Neural progenitor cell (in vitro differentiated cells): ENCODE measurements around the gene PEF1. TPM values are rescaled to one million over a fixed set of nuclear protein-coding genes. Genes with fewer than 3 reads are reported as not detected.

ENCODE experiments used
- DNase-seq: peaks from one replicate; pipeline ENCODE4 v3.0.0-alpha.2; 2016; ENCODE audit warnings: low spot score
- H2AFZ ChIP-seq: fragments of 200-600 bp; sonication (generic); replicated peaks from 2 replicates; pipeline ENCODE4 v1.6.1; 2016; ENCODE audit warnings: antibody characterized with exemption
- H3F3A ChIP-seq: fragments of 200-600 bp; sonication (generic); 2 replicates; pipeline ENCODE4 v1.6.1; 2016; ENCODE audit warnings: antibody characterized with exemption, low read depth
- H3K27ac ChIP-seq: fragments of 200-600 bp; sonication (generic); 2 replicates; pipeline ENCODE4 v1.5.1; 2016; ENCODE audit warnings: mild to moderate bottlenecking
- H3K27me3 ChIP-seq: fragments of 200-600 bp; sonication (generic); 2 replicates; pipeline ENCODE4 v1.6.1; 2016; ENCODE audit warnings: mild to moderate bottlenecking, moderate library complexity
- H3K36me3 ChIP-seq: fragments of 200-600 bp; sonication (generic); 2 replicates; pipeline ENCODE4 v1.5.1; 2016
- H3K4me1 ChIP-seq: fragments of 200-600 bp; sonication (generic); 2 replicates; pipeline ENCODE4 v1.6.1; 2016; ENCODE audit warnings: mixed run types
- H3K4me2 ChIP-seq: fragments of 200-600 bp; sonication (generic); 2 replicates; pipeline ENCODE4 v1.6.1; 2016
- H3K4me3 ChIP-seq: fragments of 200-600 bp; sonication (generic); 2 replicates; pipeline ENCODE4 v1.5.1; 2016
- H3K79me2 ChIP-seq: fragments of 200-600 bp; sonication (generic); 2 replicates; pipeline ENCODE4 v1.6.1; 2016; ENCODE audit warnings: low read depth
- H3K9ac ChIP-seq: fragments of 200-600 bp; sonication (generic); 2 replicates; pipeline ENCODE4 v1.6.1; 2016
- H3K9me3 ChIP-seq: fragments of 200-600 bp; sonication (generic); 2 replicates; pipeline ENCODE4 v1.5.1; 2016; ENCODE audit warnings: low read depth
- H4K20me1 ChIP-seq: fragments of 200-600 bp; sonication (generic); 2 replicates; pipeline ENCODE4 v1.6.1; 2016; ENCODE audit warnings: low read depth
- H3K27ac Mint-ChIP-seq: 3 replicates; pipeline ENCODE4 v1.8.0; 2021; ENCODE audit warnings: mixed read lengths
- H3K27me3 Mint-ChIP-seq: 2 replicates; pipeline ENCODE4 v1.8.0; 2022; ENCODE audit warnings: low read depth, mild to moderate bottlenecking, inconsistent platforms, moderate library complexity, mixed read lengths; ENCODE audit not compliant: insufficient read depth
- H3K36me3 Mint-ChIP-seq: 3 replicates; pipeline ENCODE4 v1.8.0; 2021; ENCODE audit warnings: mixed read lengths
- H3K4me1 Mint-ChIP-seq: 3 replicates; pipeline ENCODE4 v1.8.0; 2021; ENCODE audit warnings: mixed read lengths
- H3K4me3 Mint-ChIP-seq: 3 replicates; pipeline ENCODE4 v1.8.0; 2021; ENCODE audit warnings: mild to moderate bottlenecking, moderate library complexity, mixed read lengths
- H3K9me3 Mint-ChIP-seq: 3 replicates; pipeline ENCODE4 v1.8.0; 2020; ENCODE audit warnings: mixed read lengths
- CTCF ChIP-seq: fragments of 200-600 bp; sonication (generic); IDR thresholded peaks from 2 replicates; pipeline ENCODE4 v1.5.1; 2017; ENCODE audit warnings: antibody characterized with exemption, mild to moderate bottlenecking
- EZH2 ChIP-seq: fragments of 200-600 bp; sonication (generic); IDR thresholded peaks from 2 replicates; pipeline ENCODE4 v1.6.1; 2017; ENCODE audit warnings: antibody characterized with exemption, mild to moderate bottlenecking, moderate library complexity
- EZH2phosphoT487 ChIP-seq: fragments of 200-600 bp; sonication (generic); IDR thresholded peaks from 2 replicates; pipeline ENCODE4 v1.6.1; 2017; ENCODE audit warnings: antibody characterized with exemption
- total RNA-seq: library from RNA; depleted of rRNA; stranded (reverse); fragments of >200 nt; gene quantifications from 2 replicates; pipeline ENCODE4 v1.2.3, GENCODE V29; 2015; ENCODE audit warnings: low replicate concordance

The PEF1 gene
- total RNA-seq, 1 donor from 2014 or later, result 30.7 TPM

- Histone ChIP-seq H4K20me1 (no peaks in the 10 kb centered on the region), H3K27me3 (no peaks in the 10 kb centered on the region), H3K9me3 (no peaks in the 10 kb centered on the region), H3K36me3 (no peaks in the 10 kb centered on the region), H3K79me2 (no peaks in the 10 kb centered on the region), H3K27ac (no peak overlapping the region), H3K4me1 (no peaks in the 10 kb centered on the region), H3K4me3 (no peak overlapping the region), H3F3A (no peaks in the 10 kb centered on the region), H3K9ac (no peak overlapping the region), H2AFZ (no peak overlapping the region), H3K4me2 (no peak overlapping the region)
- DNase-seq, result no peak
- peak overlapping the region; percentile 36 for H3K27ac Mint-ChIP-seq
- peaks cover 9% of the 10 kb centered on the region for H3K4me1 Mint-ChIP-seq
- peaks cover 17% of the 10 kb centered on the region for H3K27me3 Mint-ChIP-seq
- TF ChIP-seq EZH2 (no peak), EZH2phosphoT487 (no peak), CTCF (no peak)
- H3K9me3 Mint-ChIP-seq, result no peaks in the 10 kb centered on the region
- no peaks in the 10 kb centered on the region for H3K36me3 Mint-ChIP-seq
- no peak overlapping the region for H3K4me3 Mint-ChIP-seq
These were observed 10.4 kb upstream of the PEF1 start for GRCh38 chr1:31655104-31655503.

GRCh38 chr1:31654474-31654776, 9.7 kb upstream of the PEF1 start:
- no peak for DNase-seq
- no peaks in the 10 kb centered on the region for H3K36me3 ChIP-seq
- no peaks in the 10 kb centered on the region for H3K9me3 ChIP-seq
- H3K79me2 ChIP-seq, result no peaks in the 10 kb centered on the region
- no peak overlapping the region for H3K4me2 ChIP-seq
- H2AFZ ChIP-seq, result no peak overlapping the region
- H4K20me1 ChIP-seq, result no peaks in the 10 kb centered on the region
- no peaks in the 10 kb centered on the region for H3F3A ChIP-seq
- peaks cover 13% of the 10 kb centered on the region for H3K27me3 Mint-ChIP-seq
- H3K27ac ChIP-seq, result no peak overlapping the region
- H3K4me1 Mint-ChIP-seq, result peaks cover 9% of the 10 kb centered on the region
- no peaks in the 10 kb centered on the region for H3K9me3 Mint-ChIP-seq
- H3K4me3 Mint-ChIP-seq, result no peak overlapping the region
- H3K9ac ChIP-seq, result peak overlapping the region; percentile 27
- H3K4me1 ChIP-seq, result no peaks in the 10 kb centered on the region
- no peak overlapping the region for H3K27ac Mint-ChIP-seq
- H3K27me3 ChIP-seq, result no peaks in the 10 kb centered on the region
- no peaks in the 10 kb centered on the region for H3K36me3 Mint-ChIP-seq
- TF ChIP-seq CTCF (no peak), EZH2 (no peak), EZH2phosphoT487 (no peak)
- H3K4me3 ChIP-seq, result no peak overlapping the region

GRCh38 chr1:31653717-31654473, 9.2 kb upstream of the PEF1 start:
- peaks cover 10% of the 10 kb centered on the region for H3K27me3 Mint-ChIP-seq
- H3K4me3 Mint-ChIP-seq, result no peak overlapping the region
- Histone ChIP-seq H3K36me3 (no peaks in the 10 kb centered on the region), H3K79me2 (no peaks in the 10 kb centered on the region), H3K4me2 (no peak overlapping the region), H3F3A (no peaks in the 10 kb centered on the region), H3K4me1 (no peaks in the 10 kb centered on the region), H3K4me3 (no peak overlapping the region), H3K27ac (no peak overlapping the region), H3K9me3 (no peaks in the 10 kb centered on the region), H3K27me3 (no peaks in the 10 kb centered on the region), H2AFZ (no peak overlapping the region), H3K9ac (peak overlapping the region; percentile 27), H4K20me1 (no peaks in the 10 kb centered on the region)
- DNase-seq, result no peak
- H3K27ac Mint-ChIP-seq, result no peak overlapping the region
- TF ChIP-seq EZH2 (no peak), CTCF (no peak), EZH2phosphoT487 (no peak)
- H3K4me1 Mint-ChIP-seq, result peaks cover 8% of the 10 kb centered on the region
- no peaks in the 10 kb centered on the region for H3K36me3 Mint-ChIP-seq
- no peaks in the 10 kb centered on the region for H3K9me3 Mint-ChIP-seq
